ENCODE measurements around the gene ID1. TPM values are rescaled to one million over a fixed set of nuclear protein-coding genes. Genes with fewer than 3 reads are reported as not detected.
"Not testable (repeated sequence)": the region's sequence is repeated elsewhere in the genome, so short reads cannot be mapped to it uniquely, and the experiment has no call there.

ID1 gene
- polyA plus RNA-seq, 1 donor from 2014 or later, result 30.6 TPM

DNA sequence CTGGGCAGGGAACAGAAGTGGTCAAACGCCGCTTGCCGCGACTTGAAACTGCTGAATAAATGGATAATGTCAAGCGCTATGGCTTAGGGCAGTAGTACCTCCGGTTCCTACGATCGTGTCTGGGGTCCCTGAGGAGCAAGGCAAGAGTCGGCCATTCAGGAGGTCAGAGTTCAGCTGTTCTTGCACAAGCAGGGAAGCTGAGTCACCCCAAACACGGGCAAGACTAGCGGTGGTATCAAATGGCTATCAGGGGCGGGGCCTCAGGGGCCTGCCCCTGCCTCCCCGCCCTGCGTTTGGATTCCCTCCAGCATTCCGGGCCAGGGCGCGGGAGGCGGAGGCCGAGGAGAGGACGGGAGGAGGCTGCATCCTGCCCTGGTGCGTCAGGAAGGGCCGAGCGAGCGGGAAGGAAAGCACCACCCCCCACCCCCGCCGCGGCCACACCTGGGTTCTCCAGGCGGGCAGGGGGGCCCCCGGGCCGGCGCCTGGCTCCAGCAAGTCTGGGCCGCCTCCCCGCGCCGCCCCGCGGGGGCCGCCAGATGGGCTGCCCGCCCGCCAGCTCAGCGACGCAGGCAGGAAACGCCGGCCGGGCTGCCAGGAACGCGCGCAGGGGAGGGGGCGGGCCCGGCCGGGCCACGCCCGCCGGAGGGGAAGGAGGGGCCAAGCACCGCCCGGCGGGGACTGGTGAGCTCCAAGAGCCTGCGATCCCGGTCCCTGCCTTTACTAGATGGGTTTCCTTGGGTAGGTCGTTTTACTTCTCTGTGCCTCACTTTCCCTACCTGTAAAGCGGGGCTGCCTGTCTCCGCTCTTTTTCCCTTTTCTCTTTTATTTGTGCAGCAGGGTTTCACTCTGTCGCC lies 32.2 kb upstream of the ID1 start:
- H4K20me1 ChIP-seq (ENCODE audit: insufficient read depth), result no peaks in the 10 kb centered on the region
- no peaks in the 10 kb centered on the region for H3K36me3 ChIP-seq (ENCODE audit: insufficient read depth, low read length)
- no peaks in the 10 kb centered on the region for H3F3A ChIP-seq (ENCODE audit: insufficient read depth, low read length, poor library complexity, severe bottlenecking)
- TF ChIP-seq, protein P1, sequence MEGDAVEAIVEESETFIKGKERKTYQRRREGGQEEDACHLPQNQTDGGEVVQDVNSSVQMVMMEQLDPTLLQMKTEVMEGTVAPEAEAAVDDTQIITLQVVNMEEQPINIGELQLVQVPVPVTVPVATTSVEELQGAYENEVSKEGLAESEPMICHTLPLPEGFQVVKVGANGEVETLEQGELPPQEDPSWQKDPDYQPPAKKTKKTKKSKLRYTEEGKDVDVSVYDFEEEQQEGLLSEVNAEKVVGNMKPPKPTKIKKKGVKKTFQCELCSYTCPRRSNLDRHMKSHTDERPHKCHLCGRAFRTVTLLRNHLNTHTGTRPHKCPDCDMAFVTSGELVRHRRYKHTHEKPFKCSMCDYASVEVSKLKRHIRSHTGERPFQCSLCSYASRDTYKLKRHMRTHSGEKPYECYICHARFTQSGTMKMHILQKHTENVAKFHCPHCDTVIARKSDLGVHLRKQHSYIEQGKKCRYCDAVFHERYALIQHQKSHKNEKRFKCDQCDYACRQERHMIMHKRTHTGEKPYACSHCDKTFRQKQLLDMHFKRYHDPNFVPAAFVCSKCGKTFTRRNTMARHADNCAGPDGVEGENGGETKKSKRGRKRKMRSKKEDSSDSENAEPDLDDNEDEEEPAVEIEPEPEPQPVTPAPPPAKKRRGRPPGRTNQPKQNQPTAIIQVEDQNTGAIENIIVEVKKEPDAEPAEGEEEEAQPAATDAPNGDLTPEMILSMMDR (IDR thresholded peaks at IDR 0.05; ENCODE audit: poor library complexity, severe bottlenecking), result no peak
- peak; percentile 11 for TF ChIP-seq POLR2AphosphoS5 (IDR thresholded peaks at IDR 0.05)
- no peak for TF ChIP-seq TAF1 (IDR thresholded peaks at IDR 0.05; ENCODE audit: low read depth)
- peak; percentile 24 for TF ChIP-seq EP300 (conservative IDR thresholded peaks at IDR 0.05; ENCODE audit: poor library complexity, severe bottlenecking)
- TF ChIP-seq RAD21 (conservative IDR thresholded peaks at IDR 0.05), result peak; percentile 30
- TF ChIP-seq, protein P2, sequence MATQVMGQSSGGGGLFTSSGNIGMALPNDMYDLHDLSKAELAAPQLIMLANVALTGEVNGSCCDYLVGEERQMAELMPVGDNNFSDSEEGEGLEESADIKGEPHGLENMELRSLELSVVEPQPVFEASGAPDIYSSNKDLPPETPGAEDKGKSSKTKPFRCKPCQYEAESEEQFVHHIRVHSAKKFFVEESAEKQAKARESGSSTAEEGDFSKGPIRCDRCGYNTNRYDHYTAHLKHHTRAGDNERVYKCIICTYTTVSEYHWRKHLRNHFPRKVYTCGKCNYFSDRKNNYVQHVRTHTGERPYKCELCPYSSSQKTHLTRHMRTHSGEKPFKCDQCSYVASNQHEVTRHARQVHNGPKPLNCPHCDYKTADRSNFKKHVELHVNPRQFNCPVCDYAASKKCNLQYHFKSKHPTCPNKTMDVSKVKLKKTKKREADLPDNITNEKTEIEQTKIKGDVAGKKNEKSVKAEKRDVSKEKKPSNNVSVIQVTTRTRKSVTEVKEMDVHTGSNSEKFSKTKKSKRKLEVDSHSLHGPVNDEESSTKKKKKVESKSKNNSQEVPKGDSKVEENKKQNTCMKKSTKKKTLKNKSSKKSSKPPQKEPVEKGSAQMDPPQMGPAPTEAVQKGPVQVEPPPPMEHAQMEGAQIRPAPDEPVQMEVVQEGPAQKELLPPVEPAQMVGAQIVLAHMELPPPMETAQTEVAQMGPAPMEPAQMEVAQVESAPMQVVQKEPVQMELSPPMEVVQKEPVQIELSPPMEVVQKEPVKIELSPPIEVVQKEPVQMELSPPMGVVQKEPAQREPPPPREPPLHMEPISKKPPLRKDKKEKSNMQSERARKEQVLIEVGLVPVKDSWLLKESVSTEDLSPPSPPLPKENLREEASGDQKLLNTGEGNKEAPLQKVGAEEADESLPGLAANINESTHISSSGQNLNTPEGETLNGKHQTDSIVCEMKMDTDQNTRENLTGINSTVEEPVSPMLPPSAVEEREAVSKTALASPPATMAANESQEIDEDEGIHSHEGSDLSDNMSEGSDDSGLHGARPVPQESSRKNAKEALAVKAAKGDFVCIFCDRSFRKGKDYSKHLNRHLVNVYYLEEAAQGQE (IDR thresholded peaks at IDR 0.05; ENCODE audit: borderline replicate concordance), result no peak
- no peak for TF ChIP-seq EZH2 (IDR thresholded peaks at IDR 0.05; ENCODE audit: borderline replicate concordance, insufficient read depth, low read length, poor library complexity, severe bottlenecking)
- TF ChIP-seq SMC3 (conservative IDR thresholded peaks at IDR 0.05; ENCODE audit: poor library complexity), result peak; percentile 46
- TF ChIP-seq MXI1 (conservative IDR thresholded peaks at IDR 0.05; ENCODE audit: poor library complexity, severe bottlenecking), result peak; percentile 49
- H3K27ac ChIP-seq (ENCODE audit: low read length), result no peak overlapping the region
- H3K9me2 ChIP-seq (ENCODE audit: insufficient read depth, low read length), result no peaks in the 10 kb centered on the region
- H3K9me3 ChIP-seq (ENCODE audit: low read length), result no peaks in the 10 kb centered on the region
- no peaks in the 10 kb centered on the region for H3K27me3 ChIP-seq (ENCODE audit: insufficient read depth, low read depth, low read length)
- no peaks in the 10 kb centered on the region for H3K79me2 ChIP-seq (replicated peaks; ENCODE audit: insufficient read depth, low read length)
- peak overlapping the region; percentile 69 for H3K4me3 ChIP-seq (ENCODE audit: low read length)
- H3K9ac ChIP-seq (ENCODE audit: low read length), result peak overlapping the region; percentile 67
- H2AFZ ChIP-seq (ENCODE audit: low read depth, low read length), result no peak overlapping the region
- peak overlapping the region; percentile 80 for H3K4me2 ChIP-seq (ENCODE audit: low read length)

DNA sequence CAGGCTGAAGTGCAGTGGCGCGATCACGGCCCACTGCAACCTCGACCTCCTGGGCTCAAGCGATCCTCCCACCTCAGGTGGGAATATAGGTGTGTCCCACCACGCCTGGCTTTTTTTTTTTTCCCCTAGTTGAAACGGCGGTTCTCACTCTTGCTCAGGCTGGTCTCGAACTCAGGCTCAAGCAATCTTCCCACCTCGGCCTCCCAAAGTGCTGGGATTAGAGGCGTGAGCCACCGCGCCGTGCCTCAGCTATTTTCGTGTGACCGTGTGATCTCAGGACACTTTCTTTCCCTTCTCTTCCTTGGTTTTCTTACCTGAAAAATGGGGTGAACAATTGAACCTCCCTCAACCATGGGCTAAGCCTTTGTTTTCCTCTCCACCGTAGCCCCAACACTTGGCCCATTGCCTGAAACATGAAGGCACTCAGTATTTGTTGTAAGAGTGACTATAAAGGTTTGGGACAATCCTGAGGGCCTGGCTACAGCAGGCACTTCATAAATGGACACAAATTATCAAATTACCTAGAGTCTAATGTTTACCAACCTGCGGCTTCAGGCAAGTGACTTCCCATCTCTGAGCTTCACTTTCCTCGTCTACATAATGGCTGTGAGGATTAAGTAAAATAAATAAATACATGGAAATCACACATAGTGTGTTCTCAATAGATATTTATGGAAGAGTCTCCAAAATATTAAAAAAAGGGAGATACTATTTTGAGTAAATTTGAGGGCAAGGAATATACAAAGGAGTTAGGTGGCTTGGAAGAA lies 31.4 kb upstream of the ID1 start:
- Histone ChIP-seq H3K36me3 (ENCODE audit: insufficient read depth, low read length) (no peaks in the 10 kb centered on the region), H3K27ac (ENCODE audit: low read length) (no peak overlapping the region), H3K79me2 (replicated peaks; ENCODE audit: insufficient read depth, low read length) (no peaks in the 10 kb centered on the region), H2AFZ (ENCODE audit: low read depth, low read length) (no peak overlapping the region), H3K9me2 (ENCODE audit: insufficient read depth, low read length) (no peaks in the 10 kb centered on the region), H3K27me3 (ENCODE audit: insufficient read depth, low read depth, low read length) (no peaks in the 10 kb centered on the region), H3F3A (ENCODE audit: insufficient read depth, low read length, poor library complexity, severe bottlenecking) (no peaks in the 10 kb centered on the region), H3K9ac (ENCODE audit: low read length) (peak overlapping the region; percentile 67), H4K20me1 (ENCODE audit: insufficient read depth) (no peaks in the 10 kb centered on the region), H3K4me2 (ENCODE audit: low read length) (no peak overlapping the region), H3K9me3 (ENCODE audit: low read length) (no peaks in the 10 kb centered on the region), H3K4me3 (ENCODE audit: low read length) (peak overlapping the region; percentile 69)
- TF ChIP-seq, protein P2 (IDR thresholded peaks at IDR 0.05; ENCODE audit: borderline replicate concordance), result no peak
- TF ChIP-seq, protein P1 (IDR thresholded peaks at IDR 0.05; ENCODE audit: poor library complexity, severe bottlenecking), result no peak
- TF ChIP-seq TAF1 (IDR thresholded peaks at IDR 0.05; ENCODE audit: low read depth) (no peak), POLR2AphosphoS5 (IDR thresholded peaks at IDR 0.05) (no peak)

DNA sequence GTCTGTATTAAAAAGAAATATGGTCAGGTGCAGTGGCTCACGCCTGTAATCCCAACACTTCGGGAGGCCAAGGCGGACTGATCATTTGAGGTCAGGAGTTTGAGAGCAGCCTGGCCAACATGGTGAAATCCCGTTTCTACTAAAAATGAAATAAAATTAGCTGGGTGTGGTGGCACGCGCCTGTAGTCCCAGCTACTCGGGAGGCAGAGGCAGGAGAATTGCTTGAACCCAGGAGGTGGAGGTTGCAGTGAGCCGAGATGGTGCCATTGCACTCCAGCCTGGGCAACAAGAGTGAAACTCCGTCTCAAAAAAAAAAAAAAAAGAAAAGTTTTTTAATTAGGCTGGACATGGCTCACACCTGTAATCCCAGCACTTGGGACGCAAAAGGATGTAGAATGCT lies 30.1 kb upstream of the ID1 start:
- H3K9ac ChIP-seq (ENCODE audit: low read length); H3K4me3 ChIP-seq (ENCODE audit: low read length); H3K9me3 ChIP-seq (ENCODE audit: low read length); H3K9me2 ChIP-seq (ENCODE audit: insufficient read depth, low read length); H3K27ac ChIP-seq (ENCODE audit: low read length); H2AFZ ChIP-seq (ENCODE audit: low read depth, low read length); H3K36me3 ChIP-seq (ENCODE audit: insufficient read depth, low read length); H3F3A ChIP-seq (ENCODE audit: insufficient read depth, low read length, poor library complexity, severe bottlenecking); H4K20me1 ChIP-seq (ENCODE audit: insufficient read depth); H3K4me2 ChIP-seq (ENCODE audit: low read length); H3K27me3 ChIP-seq (ENCODE audit: insufficient read depth, low read depth, low read length); H3K79me2 ChIP-seq (replicated peaks; ENCODE audit: insufficient read depth, low read length): not testable (repeated sequence)

Data from neural cell (in vitro differentiated cells).